ENCODE results near the gene TAX1BP3. TPM values are rescaled to one million over a fixed set of nuclear protein-coding genes. Genes with fewer than 3 reads are reported as not detected.

TAX1BP3 gene
- total RNA-seq, 1 donor from 2014 or later, result 81.3 TPM

DNA sequence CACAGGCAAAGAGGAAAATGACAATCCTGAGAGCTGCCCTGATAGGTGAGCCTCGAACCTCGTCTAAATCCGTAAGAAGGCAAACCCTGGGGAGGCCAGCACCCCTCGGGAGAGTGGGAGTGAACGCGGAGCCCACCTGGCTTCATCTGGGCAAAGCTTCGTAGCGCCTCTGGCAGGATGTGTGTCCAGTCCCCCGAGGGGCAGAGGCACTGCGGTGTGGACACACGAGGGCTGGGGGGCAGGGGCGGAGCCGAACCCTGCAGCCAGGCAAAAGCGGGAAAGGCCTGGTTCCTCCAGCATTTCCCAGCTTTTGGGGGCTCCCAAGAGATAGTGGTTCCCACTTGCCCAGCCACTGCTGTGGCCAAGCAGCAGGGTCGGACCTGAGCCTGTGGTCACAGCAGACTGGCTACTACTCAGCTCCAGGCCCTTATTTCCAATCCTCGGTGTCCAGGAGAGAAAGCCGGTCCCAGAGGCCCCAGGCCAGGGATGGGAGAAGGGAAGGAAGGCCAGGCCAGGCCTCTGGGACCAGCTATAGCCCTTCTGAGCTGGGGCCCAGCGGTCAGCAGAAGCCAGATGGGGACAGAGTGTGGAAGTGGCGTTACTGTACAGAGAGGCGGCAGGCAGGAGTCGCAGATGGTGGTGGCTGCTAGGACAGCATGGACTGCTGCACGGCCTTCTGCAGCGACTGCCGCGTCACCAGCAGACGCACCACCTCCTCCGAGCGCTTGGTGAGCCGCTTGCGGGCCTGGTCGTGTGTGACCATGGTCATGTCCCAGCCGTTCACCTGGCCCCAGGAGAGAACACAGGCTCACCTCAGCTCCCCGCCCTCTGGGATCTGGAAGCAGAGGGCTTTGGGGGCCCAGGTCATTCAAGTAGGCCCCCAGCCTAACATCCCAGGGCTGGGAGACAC lies 5.0 kb downstream of the TAX1BP3 start:
- TF ChIP-seq, protein P1, sequence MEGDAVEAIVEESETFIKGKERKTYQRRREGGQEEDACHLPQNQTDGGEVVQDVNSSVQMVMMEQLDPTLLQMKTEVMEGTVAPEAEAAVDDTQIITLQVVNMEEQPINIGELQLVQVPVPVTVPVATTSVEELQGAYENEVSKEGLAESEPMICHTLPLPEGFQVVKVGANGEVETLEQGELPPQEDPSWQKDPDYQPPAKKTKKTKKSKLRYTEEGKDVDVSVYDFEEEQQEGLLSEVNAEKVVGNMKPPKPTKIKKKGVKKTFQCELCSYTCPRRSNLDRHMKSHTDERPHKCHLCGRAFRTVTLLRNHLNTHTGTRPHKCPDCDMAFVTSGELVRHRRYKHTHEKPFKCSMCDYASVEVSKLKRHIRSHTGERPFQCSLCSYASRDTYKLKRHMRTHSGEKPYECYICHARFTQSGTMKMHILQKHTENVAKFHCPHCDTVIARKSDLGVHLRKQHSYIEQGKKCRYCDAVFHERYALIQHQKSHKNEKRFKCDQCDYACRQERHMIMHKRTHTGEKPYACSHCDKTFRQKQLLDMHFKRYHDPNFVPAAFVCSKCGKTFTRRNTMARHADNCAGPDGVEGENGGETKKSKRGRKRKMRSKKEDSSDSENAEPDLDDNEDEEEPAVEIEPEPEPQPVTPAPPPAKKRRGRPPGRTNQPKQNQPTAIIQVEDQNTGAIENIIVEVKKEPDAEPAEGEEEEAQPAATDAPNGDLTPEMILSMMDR (IDR thresholded peaks at IDR 0.05; ENCODE audit: unreplicated experiment), result no peak
- Mint-ChIP-seq H3K4me1 (ENCODE audit: low read depth) (peaks cover 13% of the 10 kb centered on the region), H3K9me3 (ENCODE audit: low read depth) (no peaks in the 10 kb centered on the region), H3K36me3 (ENCODE audit: insufficient read depth) (peaks cover 3% of the 10 kb centered on the region), H3K27ac (peak overlapping the region; percentile 67), H3K4me3 (ENCODE audit: low read depth) (no peak overlapping the region), H3K27me3 (no peaks in the 10 kb centered on the region)
- DNase-seq (ENCODE audit: low spot score, unreplicated experiment), result no peak

DNA sequence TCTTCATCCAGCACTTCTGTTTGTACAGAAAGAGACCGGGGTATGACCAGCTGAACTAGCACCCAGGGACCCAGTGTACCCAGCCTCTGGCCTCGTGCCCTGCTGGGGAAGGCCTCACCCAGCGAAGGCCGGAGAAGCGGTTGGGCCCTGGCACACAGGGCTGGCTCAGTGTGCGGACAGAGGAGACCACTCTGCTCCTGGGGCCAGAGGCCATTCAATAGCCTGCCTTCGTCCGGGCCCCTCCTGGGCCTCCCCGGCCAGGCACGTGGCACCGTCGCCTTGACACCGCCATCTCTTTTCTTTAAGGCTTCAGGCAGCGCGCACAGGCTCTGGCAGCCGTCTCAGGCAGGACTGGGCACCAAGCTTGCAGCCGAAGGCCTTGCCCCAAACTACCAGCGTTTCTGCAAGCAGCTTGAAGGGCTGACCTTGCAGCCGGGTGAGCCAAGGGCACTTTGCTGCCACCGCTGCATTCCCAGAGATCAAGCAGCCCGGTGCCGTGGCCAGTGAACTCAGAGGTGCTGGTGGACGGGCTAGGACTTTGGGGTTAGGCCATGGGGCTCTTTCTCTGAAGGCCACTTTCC lies 8.0 kb downstream of the TAX1BP3 start:
- H3K9me3 Mint-ChIP-seq (ENCODE audit: low read depth), result no peaks in the 10 kb centered on the region
- no peaks in the 10 kb centered on the region for H3K4me1 Mint-ChIP-seq (ENCODE audit: low read depth)
- TF ChIP-seq, protein P1 (IDR thresholded peaks at IDR 0.05; ENCODE audit: unreplicated experiment), result no peak
- no peaks in the 10 kb centered on the region for H3K27me3 Mint-ChIP-seq
- H3K27ac Mint-ChIP-seq, result no peak overlapping the region
- DNase-seq (ENCODE audit: low spot score, unreplicated experiment), result no peak
- peaks cover 3% of the 10 kb centered on the region for H3K36me3 Mint-ChIP-seq (ENCODE audit: insufficient read depth)
- no peak overlapping the region for H3K4me3 Mint-ChIP-seq (ENCODE audit: low read depth)

DNA sequence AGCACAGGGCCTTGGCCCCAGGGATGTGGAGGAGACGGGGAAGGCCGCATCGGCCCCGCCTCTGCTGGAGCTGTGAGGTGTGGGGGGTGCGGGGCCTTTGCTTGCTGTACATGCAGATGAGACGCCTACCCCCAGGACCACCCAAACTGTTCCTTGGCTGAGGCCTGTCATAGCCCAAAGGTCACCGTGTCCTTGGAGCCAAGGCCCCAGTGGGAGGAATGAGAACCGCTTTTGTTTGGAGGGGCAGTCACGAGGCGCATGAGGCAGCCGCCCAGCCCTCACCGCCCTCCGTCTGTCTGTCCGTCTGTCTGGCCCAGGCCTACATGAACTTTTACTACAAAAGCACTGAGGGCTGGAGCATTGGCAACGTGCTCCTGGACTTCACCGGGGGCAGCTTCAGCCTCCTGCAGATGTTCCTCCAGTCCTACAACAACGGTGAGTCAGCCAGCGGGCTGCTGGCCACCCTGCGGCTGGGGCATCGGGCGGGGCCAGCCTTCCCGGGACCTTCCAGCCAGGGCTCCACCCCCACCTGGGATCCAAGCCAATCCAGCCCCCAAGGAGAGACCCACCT lies 8.8 kb downstream of the TAX1BP3 start:
- DNase-seq (ENCODE audit: low spot score, unreplicated experiment), result no peak
- TF ChIP-seq, protein P1 (IDR thresholded peaks at IDR 0.05; ENCODE audit: unreplicated experiment), result no peak
- Mint-ChIP-seq H3K9me3 (ENCODE audit: low read depth) (no peaks in the 10 kb centered on the region), H3K27ac (no peak overlapping the region), H3K27me3 (no peaks in the 10 kb centered on the region), H3K4me3 (ENCODE audit: low read depth) (no peak overlapping the region), H3K4me1 (ENCODE audit: low read depth) (no peaks in the 10 kb centered on the region), H3K36me3 (ENCODE audit: insufficient read depth) (peaks cover 3% of the 10 kb centered on the region)

DNA sequence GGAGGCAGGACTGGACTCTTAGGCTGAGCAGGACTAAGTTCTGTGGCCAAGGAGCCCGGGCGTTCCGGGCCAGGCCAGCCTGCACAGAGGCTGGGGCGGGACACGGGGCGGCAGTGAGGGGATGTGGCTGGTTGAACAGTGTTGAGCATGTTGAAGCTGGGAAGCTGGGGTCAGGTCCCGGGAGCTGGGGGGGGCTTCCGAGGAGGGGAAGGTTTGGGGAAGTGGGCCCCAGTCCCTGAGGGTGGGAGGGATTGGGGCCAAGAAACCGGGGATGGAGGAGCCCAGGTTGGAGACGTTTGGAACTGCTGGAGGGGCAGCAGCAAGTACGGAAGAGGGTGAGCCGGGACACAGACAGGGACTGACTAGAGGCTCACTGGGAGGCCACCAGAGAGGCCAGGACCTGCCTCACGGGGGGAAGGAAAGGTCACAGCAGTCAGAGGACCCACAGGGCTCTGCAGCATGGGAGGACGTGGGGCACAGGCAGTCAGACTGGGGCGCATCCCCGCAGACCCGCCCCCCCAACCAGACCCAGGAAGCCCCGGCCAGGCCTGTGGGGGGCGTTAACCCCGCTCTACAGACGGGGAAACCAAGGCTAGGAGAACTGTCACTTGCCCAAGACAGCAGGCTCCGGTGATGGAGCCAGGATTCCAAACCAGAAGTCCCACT lies 9.5 kb downstream of the TAX1BP3 start:
- TF ChIP-seq, protein P1 (IDR thresholded peaks at IDR 0.05; ENCODE audit: unreplicated experiment), result no peak
- H3K4me3 Mint-ChIP-seq (ENCODE audit: low read depth), result no peak overlapping the region
- DNase-seq (ENCODE audit: low spot score, unreplicated experiment), result no peak
- H3K27me3 Mint-ChIP-seq, result no peaks in the 10 kb centered on the region
- H3K4me1 Mint-ChIP-seq (ENCODE audit: low read depth), result no peaks in the 10 kb centered on the region
- no peaks in the 10 kb centered on the region for H3K9me3 Mint-ChIP-seq (ENCODE audit: low read depth)
- no peak overlapping the region for H3K27ac Mint-ChIP-seq
- H3K36me3 Mint-ChIP-seq (ENCODE audit: insufficient read depth), result peaks cover 2% of the 10 kb centered on the region
